Measurements from ENCODE around the gene RNU6-8. TPM values are rescaled to one million over a fixed set of nuclear protein-coding genes. Genes with fewer than 3 reads are reported as not detected.

RNU6-8 gene
- not detected for polyA plus RNA-seq
- long read RNA-seq, donor 1, result 0 reads
- long read RNA-seq, donor 2, partial matches to known transcripts, result 0 of 1 reads
- long read RNA-seq, donor 2, other reads (novel, unspliced or antisense), result 0 of 1 reads
- long read RNA-seq, donor 3, result 0 reads
- long read RNA-seq, donor 4, result 0 reads
- long read RNA-seq, donor 5, result 0 reads
- long read RNA-seq, donor 6, partial matches to known transcripts, result 0 of 1 reads
- long read RNA-seq, donor 6, other reads (novel, unspliced or antisense), result 0 of 1 reads
- long read RNA-seq, donor 7, partial matches to known transcripts, result 0 of 1 reads
- long read RNA-seq, donor 7, other reads (novel, unspliced or antisense), result 0 of 1 reads
- long read RNA-seq, donor 8, partial matches to known transcripts, result 0 of 2 reads
- long read RNA-seq, donor 8, other reads (novel, unspliced or antisense), result 0 of 2 reads
- long read RNA-seq, donor 9, result 0 reads
- long read RNA-seq, donor 10, result 0 reads
- long read RNA-seq, donor 11, result 0 reads

DNA sequence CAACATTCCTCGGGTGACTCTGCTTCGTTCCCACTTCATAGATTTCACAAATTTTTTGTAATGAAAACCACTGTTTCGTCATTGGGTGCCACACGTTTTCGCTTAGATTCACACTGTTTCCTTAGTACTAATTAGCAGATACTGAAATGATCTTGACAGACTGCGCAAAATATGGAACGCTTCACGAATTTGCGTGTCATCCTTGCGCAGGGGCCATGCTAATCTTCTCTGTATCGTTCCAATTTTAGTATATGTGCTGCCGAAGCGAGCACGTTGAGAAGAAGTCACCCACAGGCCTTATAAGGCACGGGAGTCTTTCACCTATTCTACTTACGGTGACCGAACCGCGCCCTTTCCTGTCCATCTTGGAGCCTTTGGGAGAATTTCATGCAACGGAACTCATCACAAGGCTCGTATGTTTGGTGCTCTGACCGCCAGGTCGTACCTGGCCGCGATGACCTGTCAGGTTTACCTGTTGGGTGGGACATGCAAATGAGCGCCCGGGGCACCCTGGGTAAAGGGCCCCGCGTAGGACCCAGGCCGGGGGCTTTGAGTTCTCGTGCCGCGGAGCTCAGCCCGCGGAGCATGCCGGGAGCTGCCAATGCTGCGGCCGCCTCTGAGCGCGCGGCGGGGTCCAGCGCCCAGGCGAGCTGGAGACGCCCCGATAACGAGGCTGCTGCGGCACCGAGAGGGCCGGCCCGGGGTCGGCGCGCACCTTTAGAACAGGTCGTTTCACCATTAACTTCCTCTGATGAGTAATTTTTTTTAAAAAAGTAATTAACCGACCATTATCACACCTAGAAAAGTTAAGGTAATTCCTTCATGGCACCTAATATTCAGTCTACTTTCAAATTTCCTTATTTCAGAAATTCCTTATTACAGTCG lies at the start of gene RNU6-8:
TSS of gene RNU6-8 (minus strand) at position 272 of the 885 bp plus-strand sequence.
- Histone ChIP-seq H3K27me3 (ENCODE audit: control insufficient read depth, insufficient read depth, low read length) (no peaks in the 10 kb centered on the region), H3K36me3 (ENCODE audit: control insufficient read depth, insufficient read depth, low read length) (no peaks in the 10 kb centered on the region), H3K4me3 (ENCODE audit: low read length) (peak within 1 kb of the TSS; percentile 68), H3K9me3 (ENCODE audit: control insufficient read depth, low read depth, low read length) (no peaks in the 10 kb centered on the region), H3K27ac (ENCODE audit: low read length) (peak within 1 kb of the TSS; percentile 88), H3K4me1 (ENCODE audit: control insufficient read depth, insufficient read depth, low read length) (peaks cover 13% of the 10 kb centered on the region)
- 0% methylated on average over 2 of the region's 57 CpGs for WGBS (ENCODE audit: insufficient coverage, low lambda C conversion rate)
- peak; percentile 91 to 94 for DNase-seq

DNA sequence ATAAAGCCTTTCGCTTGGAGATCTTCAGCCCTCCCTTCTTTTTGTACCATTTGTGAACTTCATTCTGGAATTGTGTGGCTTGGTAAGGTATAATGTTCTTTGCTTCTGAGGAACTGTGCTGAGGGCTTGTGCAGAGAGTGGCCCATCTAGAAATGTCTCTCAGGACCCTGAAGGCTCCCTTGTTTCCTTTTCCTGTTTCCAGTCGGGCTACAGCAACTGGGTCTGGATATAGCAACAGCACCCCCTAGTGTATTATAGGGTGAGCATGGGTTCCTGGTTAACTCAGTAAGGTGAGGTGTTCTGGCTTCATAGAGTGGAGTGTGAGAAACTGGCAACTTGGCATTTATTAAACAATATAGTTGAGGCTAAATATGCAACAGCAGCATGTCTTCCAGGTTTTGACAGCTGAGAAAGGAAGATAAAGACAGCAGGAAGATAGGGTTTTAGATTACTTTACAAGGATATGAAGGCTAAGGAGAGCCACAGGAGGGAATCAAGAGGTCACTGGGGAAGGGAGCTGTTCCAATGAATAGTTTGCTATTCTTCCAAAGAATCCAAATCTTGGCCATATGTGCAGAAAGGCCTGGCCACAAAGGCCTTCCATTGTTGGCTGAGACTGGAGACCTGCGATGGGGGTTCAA lies 49.1 kb upstream of the RNU6-8 start:
- Histone ChIP-seq H3K36me3 (ENCODE audit: control insufficient read depth, insufficient read depth, low read length) (no peaks in the 10 kb centered on the region), H3K9me3 (ENCODE audit: control insufficient read depth, low read depth, low read length) (no peaks in the 10 kb centered on the region), H3K27ac (ENCODE audit: low read length) (no peak overlapping the region), H3K4me3 (ENCODE audit: low read length) (no peak overlapping the region), H3K4me1 (ENCODE audit: control insufficient read depth, insufficient read depth, low read length) (no peaks in the 10 kb centered on the region), H3K27me3 (ENCODE audit: control insufficient read depth, insufficient read depth, low read length) (no peaks in the 10 kb centered on the region)
- DNase-seq, result peak; percentile 64 to 73
- WGBS (ENCODE audit: insufficient coverage, low lambda C conversion rate), result no CpG with 5 or more reads among the region's 3 CpGs

DNA sequence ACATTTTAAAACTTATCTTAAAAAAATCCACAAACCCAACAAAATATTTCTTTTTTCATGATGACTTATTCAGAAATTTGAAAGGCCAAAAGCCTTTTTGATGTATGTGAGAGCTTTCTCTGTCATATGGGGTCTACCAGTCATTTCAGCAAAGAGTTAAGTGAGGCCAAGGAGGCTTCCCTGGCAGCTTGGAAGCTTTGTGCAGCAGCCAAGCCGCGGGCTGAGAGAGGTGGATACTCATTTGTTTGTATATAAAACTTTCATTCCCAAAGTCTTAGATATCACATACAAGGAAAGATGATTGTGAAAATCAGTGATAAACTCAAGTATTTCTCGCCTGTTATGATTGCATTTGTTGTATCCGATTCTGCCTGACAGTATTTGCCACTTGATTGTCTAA lies 48.5 kb upstream of the RNU6-8 start:
- DNase-seq, result no peak
- no peaks in the 10 kb centered on the region for H3K27me3 ChIP-seq (ENCODE audit: control insufficient read depth, insufficient read depth, low read length)
- H3K4me1 ChIP-seq (ENCODE audit: control insufficient read depth, insufficient read depth, low read length), result no peaks in the 10 kb centered on the region
- no peak overlapping the region for H3K27ac ChIP-seq (ENCODE audit: low read length)
- no peak overlapping the region for H3K4me3 ChIP-seq (ENCODE audit: low read length)
- no peaks in the 10 kb centered on the region for H3K36me3 ChIP-seq (ENCODE audit: control insufficient read depth, insufficient read depth, low read length)
- no CpG with 5 or more reads among the region's 4 CpGs for WGBS (ENCODE audit: insufficient coverage, low lambda C conversion rate)
- no peaks in the 10 kb centered on the region for H3K9me3 ChIP-seq (ENCODE audit: control insufficient read depth, low read depth, low read length)

DNA sequence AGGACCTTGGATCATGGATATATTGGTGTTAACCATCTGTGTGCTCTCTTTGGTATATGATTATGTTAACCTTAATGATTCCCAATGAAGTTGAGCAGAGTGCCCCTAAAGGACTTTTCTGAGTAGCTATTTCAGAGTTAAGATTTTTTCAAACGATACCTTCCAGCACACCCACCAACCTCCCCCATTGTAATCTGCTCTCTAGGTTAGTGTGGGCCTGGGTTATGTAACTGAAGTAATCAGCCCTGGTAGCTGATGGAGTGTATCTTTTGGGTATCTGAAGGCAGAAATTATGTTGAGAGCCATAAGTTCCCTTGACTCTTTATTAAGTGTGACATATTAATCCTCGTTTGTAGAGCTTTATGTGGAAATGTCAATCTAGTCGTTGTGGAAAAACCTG lies 47.6 kb upstream of the RNU6-8 start:
- WGBS (ENCODE audit: insufficient coverage, low lambda C conversion rate), result no CpG with 5 or more reads among the region's 3 CpGs
- Histone ChIP-seq H3K4me3 (ENCODE audit: low read length) (no peak overlapping the region), H3K27me3 (ENCODE audit: control insufficient read depth, insufficient read depth, low read length) (no peaks in the 10 kb centered on the region), H3K36me3 (ENCODE audit: control insufficient read depth, insufficient read depth, low read length) (no peaks in the 10 kb centered on the region), H3K4me1 (ENCODE audit: control insufficient read depth, insufficient read depth, low read length) (no peaks in the 10 kb centered on the region), H3K9me3 (ENCODE audit: control insufficient read depth, low read depth, low read length) (no peaks in the 10 kb centered on the region), H3K27ac (ENCODE audit: low read length) (no peak overlapping the region)
- no peak for DNase-seq

DNA sequence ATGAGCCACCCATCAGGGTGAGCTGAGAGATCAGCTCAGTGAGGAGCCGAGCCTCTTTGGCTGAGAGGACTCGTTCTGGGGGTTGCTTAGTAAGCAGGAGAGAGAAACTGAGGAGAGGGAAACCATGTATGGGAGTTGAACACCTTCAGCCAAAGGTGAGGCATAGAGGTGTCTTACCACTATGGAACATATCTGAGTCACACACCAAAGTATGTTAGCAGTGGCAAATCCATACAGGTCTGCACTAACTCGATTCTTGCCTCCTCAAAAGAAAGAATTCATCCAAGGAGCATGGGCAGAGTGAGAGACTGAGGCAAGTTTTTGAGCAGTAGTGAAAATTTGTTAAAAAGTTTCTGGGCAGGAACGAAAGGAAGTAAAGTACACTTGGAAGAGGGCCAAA lies 46.7 kb upstream of the RNU6-8 start:
- H3K9me3 ChIP-seq (ENCODE audit: control insufficient read depth, low read depth, low read length), result no peaks in the 10 kb centered on the region
- H3K27me3 ChIP-seq (ENCODE audit: control insufficient read depth, insufficient read depth, low read length), result no peaks in the 10 kb centered on the region
- no CpG with 5 or more reads among the region's 4 CpGs for WGBS (ENCODE audit: insufficient coverage, low lambda C conversion rate)
- DNase-seq, result no peak
- no peak overlapping the region for H3K27ac ChIP-seq (ENCODE audit: low read length)
- no peaks in the 10 kb centered on the region for H3K36me3 ChIP-seq (ENCODE audit: control insufficient read depth, insufficient read depth, low read length)
- no peaks in the 10 kb centered on the region for H3K4me1 ChIP-seq (ENCODE audit: control insufficient read depth, insufficient read depth, low read length)
- H3K4me3 ChIP-seq (ENCODE audit: low read length), result no peak overlapping the region

DNA sequence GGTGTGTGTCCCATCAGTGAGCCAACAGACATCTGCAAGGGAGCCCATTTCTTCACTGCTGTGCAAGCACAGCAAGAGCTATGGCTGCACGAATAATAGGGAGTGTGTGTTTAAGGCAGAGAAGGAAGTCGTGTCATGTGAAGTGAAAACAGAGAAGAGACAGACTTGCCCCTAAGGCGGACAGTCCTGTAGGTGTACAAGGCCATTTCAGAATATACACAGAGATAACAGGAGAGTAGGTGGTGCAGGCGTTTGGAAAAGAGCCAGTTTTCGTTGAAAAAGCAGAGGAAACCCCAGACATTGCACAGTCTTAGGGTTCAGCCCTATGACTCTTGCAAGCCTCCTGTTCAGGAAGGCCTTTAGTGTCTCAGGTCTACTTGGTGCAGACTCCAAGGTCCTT lies 46.3 kb upstream of the RNU6-8 start:
- H3K27me3 ChIP-seq (ENCODE audit: control insufficient read depth, insufficient read depth, low read length), result no peaks in the 10 kb centered on the region
- no peak for DNase-seq
- H3K36me3 ChIP-seq (ENCODE audit: control insufficient read depth, insufficient read depth, low read length), result no peaks in the 10 kb centered on the region
- H3K4me1 ChIP-seq (ENCODE audit: control insufficient read depth, insufficient read depth, low read length), result no peaks in the 10 kb centered on the region
- WGBS (ENCODE audit: insufficient coverage, low lambda C conversion rate), result no CpG with 5 or more reads among the region's 5 CpGs
- H3K4me3 ChIP-seq (ENCODE audit: low read length), result no peak overlapping the region
- H3K9me3 ChIP-seq (ENCODE audit: control insufficient read depth, low read depth, low read length), result no peaks in the 10 kb centered on the region
- H3K27ac ChIP-seq (ENCODE audit: low read length), result no peak overlapping the region

DNA sequence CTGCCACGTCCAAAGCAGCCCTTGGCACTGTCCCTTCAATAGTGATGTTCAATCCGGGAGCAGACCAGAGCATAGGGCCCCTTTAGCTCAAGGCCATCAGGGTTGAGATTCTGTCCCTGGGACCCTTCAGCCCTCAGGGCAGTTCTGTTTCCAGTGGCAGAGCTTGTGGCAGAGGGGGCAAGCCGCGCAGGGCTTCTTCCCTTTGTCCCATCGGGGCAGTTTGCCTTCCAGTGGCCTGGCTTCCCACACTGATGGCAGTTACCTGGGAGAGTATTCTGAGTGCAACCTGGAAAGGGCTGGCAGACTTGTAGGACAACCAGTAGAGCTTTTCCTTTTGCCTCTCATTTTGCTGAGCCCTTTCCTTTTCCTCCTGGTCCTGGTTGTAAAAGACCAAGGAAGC lies 43.7 kb upstream of the RNU6-8 start:
- Histone ChIP-seq H3K4me3 (ENCODE audit: low read length) (no peak overlapping the region), H3K4me1 (ENCODE audit: control insufficient read depth, insufficient read depth, low read length) (no peaks in the 10 kb centered on the region), H3K27ac (ENCODE audit: low read length) (no peak overlapping the region), H3K27me3 (ENCODE audit: control insufficient read depth, insufficient read depth, low read length) (no peaks in the 10 kb centered on the region), H3K36me3 (ENCODE audit: control insufficient read depth, insufficient read depth, low read length) (no peaks in the 10 kb centered on the region), H3K9me3 (ENCODE audit: control insufficient read depth, low read depth, low read length) (no peaks in the 10 kb centered on the region)
- no peak for DNase-seq
- WGBS (ENCODE audit: insufficient coverage, low lambda C conversion rate), result no CpG with 5 or more reads among the region's 5 CpGs

DNA sequence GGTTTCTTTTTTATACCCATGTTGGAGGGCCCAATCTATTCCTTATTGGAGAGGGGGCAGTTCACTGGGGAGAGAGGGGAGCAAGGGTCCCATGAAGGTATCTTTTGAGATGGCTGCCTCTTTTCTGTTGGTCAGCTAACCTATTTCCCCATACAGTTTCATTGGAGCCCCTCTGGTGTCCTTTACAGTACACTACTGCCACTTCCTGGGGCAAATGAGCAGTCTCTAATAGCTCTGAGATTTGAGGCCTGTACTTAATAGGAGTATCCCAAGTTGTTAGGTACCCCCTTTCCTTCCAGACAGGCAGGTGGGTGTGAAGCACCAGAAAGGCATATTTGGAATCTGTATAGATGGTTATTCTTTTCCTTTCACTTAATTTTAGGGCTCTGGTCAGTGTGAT lies 41.3 kb upstream of the RNU6-8 start:
- Histone ChIP-seq H3K9me3 (ENCODE audit: control insufficient read depth, low read depth, low read length) (no peaks in the 10 kb centered on the region), H3K27ac (ENCODE audit: low read length) (no peak overlapping the region)
- no peak for DNase-seq

DNA sequence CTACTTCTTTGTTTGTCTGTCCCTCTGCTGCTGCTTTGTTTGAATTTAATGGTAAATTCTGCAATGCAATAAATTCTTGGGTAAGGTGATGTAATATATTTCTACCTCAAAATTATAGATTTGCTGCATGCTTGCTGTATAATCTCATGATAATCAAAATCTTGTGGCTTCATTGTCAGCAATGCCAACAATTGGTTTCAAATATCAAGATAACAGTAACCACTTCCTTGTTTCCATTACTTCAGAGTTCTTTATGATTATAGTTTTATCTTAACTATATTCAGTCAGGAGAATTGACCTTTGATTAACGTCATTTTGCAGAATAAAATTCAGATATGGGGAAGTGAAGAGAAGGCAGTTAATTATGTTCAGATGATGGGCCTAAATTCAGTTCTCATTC lies 30.2 kb upstream of the RNU6-8 start:
- no peaks in the 10 kb centered on the region for H3K9me3 ChIP-seq (ENCODE audit: control insufficient read depth, low read depth, low read length)
- no peak overlapping the region for H3K4me3 ChIP-seq (ENCODE audit: low read length)
- H3K27me3 ChIP-seq (ENCODE audit: control insufficient read depth, insufficient read depth, low read length), result no peaks in the 10 kb centered on the region
- WGBS (ENCODE audit: insufficient coverage, low lambda C conversion rate), result 20% methylated on average over 1 of the region's 1 CpG
- H3K4me1 ChIP-seq (ENCODE audit: control insufficient read depth, insufficient read depth, low read length), result no peaks in the 10 kb centered on the region
- H3K36me3 ChIP-seq (ENCODE audit: control insufficient read depth, insufficient read depth, low read length), result no peaks in the 10 kb centered on the region
- no peak for DNase-seq
- no peak overlapping the region for H3K27ac ChIP-seq (ENCODE audit: low read length)

More for the DNA sequence above, 41.3 kb upstream of the RNU6-8 start:
- H3K4me1 ChIP-seq (ENCODE audit: control insufficient read depth, insufficient read depth, low read length), result no peaks in the 10 kb centered on the region
- no peaks in the 10 kb centered on the region for H3K27me3 ChIP-seq (ENCODE audit: control insufficient read depth, insufficient read depth, low read length)
- no peak overlapping the region for H3K4me3 ChIP-seq (ENCODE audit: low read length)
- H3K36me3 ChIP-seq (ENCODE audit: control insufficient read depth, insufficient read depth, low read length), result no peaks in the 10 kb centered on the region

DNA sequence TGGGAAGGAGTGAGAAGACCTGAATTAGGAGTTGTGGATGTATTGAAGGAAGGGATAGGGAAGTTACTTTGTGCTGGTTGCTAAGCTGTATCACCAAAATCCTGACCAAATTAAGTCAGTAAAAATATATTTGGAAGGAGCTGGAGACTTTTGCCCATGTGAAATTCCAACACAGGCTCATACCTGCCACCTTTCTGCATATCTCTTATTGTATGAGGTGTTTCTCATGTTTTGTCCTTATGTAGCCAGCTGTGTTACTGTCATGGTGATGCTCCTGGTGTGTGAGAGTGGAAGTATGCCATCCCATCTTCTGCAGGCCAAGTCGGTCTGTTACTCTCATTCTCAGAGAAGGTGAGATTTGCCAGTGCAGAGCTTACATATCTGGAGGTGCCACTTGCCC lies 29.4 kb upstream of the RNU6-8 start:
- DNase-seq, result no peak
- Histone ChIP-seq H3K27ac (ENCODE audit: low read length) (no peak overlapping the region), H3K4me3 (ENCODE audit: low read length) (no peak overlapping the region), H3K9me3 (ENCODE audit: control insufficient read depth, low read depth, low read length) (no peaks in the 10 kb centered on the region), H3K27me3 (ENCODE audit: control insufficient read depth, insufficient read depth, low read length) (no peaks in the 10 kb centered on the region), H3K4me1 (ENCODE audit: control insufficient read depth, insufficient read depth, low read length) (no peaks in the 10 kb centered on the region), H3K36me3 (ENCODE audit: control insufficient read depth, insufficient read depth, low read length) (no peaks in the 10 kb centered on the region)
- WGBS (ENCODE audit: insufficient coverage, low lambda C conversion rate), result no CpG with 5 or more reads among the region's 1 CpG
